Chondrocyte (in vitro differentiated cells): ENCODE data around the gene HPCA. TPM values are rescaled to one million over a fixed set of nuclear protein-coding genes. Genes with fewer than 3 reads are reported as not detected.

Experiments used
- DNase-seq: peaks from one replicate; pipeline ENCODE4 v3.0.0; 2021; ENCODE audit warnings: mixed read lengths, low spot score
- H3K27ac Mint-ChIP-seq: one replicate; pipeline ENCODE4 v1.8.0; 2021; ENCODE audit warnings: mild to moderate bottlenecking, moderate library complexity, mixed read lengths; ENCODE audit not compliant: unreplicated experiment
- H3K27me3 Mint-ChIP-seq: 2 replicates; pipeline ENCODE4 v1.8.0; 2021; ENCODE audit warnings: low read depth, mixed read lengths
- H3K36me3 Mint-ChIP-seq: 2 replicates; pipeline ENCODE4 v1.8.0; 2021; ENCODE audit warnings: low read depth, mixed read lengths
- H3K4me1 Mint-ChIP-seq: 2 replicates; pipeline ENCODE4 v1.8.0; 2021; ENCODE audit warnings: low read depth, mild to moderate bottlenecking, mixed read lengths
- H3K4me3 Mint-ChIP-seq: one replicate; pipeline ENCODE4 v1.8.0; 2021; ENCODE audit warnings: mild to moderate bottlenecking, moderate library complexity, mixed read lengths; ENCODE audit not compliant: unreplicated experiment
- H3K9me3 Mint-ChIP-seq: 2 replicates; pipeline ENCODE4 v1.8.0; 2021; ENCODE audit warnings: low read depth, mixed read lengths
- CTCF ChIP-seq: fragments of 200-600 bp; sonication (generic); IDR thresholded peaks from 2 replicates; pipeline ENCODE4 v1.5.0; 2021; ENCODE audit warnings: antibody characterized with exemption, mild to moderate bottlenecking, moderate library complexity
- total RNA-seq: library from RNA; stranded (reverse); gene quantifications from 3 replicates; pipeline ENCODE4 v1.2.1, GENCODE V29; 2021

The HPCA gene
- total RNA-seq, 1 donor from 2014 or later, result not detected

- Mint-ChIP-seq H3K27me3 (no peaks in the 10 kb centered on the region), H3K36me3 (peaks cover 17% of the 10 kb centered on the region), H3K4me3 (no peak overlapping the region), H3K27ac (no peak overlapping the region), H3K4me1 (no peaks in the 10 kb centered on the region), H3K9me3 (no peaks in the 10 kb centered on the region)
- no peak for TF ChIP-seq CTCF
- no peak for DNase-seq
Measured at GRCh38 chr1:32859915-32860314, 26.4 kb upstream of the HPCA start.

- no peaks in the 10 kb centered on the region for H3K9me3 Mint-ChIP-seq
- DNase-seq, result no peak
- H3K27me3 Mint-ChIP-seq, result no peaks in the 10 kb centered on the region
- H3K27ac Mint-ChIP-seq, result no peak overlapping the region
- no peak overlapping the region for H3K4me3 Mint-ChIP-seq
- TF ChIP-seq CTCF, result no peak
- no peaks in the 10 kb centered on the region for H3K4me1 Mint-ChIP-seq
- H3K36me3 Mint-ChIP-seq, result peaks cover 17% of the 10 kb centered on the region
Measured at GRCh38 chr1:32860566-32860965, 25.7 kb upstream of the HPCA start.

- DNase-seq, result no peak
- Mint-ChIP-seq H3K27me3 (no peaks in the 10 kb centered on the region), H3K27ac (no peak overlapping the region), H3K9me3 (no peaks in the 10 kb centered on the region), H3K4me1 (no peaks in the 10 kb centered on the region), H3K4me3 (no peak overlapping the region), H3K36me3 (peaks cover 10% of the 10 kb centered on the region)
- no peak for TF ChIP-seq CTCF
Measured at GRCh38 chr1:32861904-32862695, 24.2 kb upstream of the HPCA start.

GRCh38 chr1:32863218-32863880 lies 22.9 kb upstream of the HPCA start:
- Mint-ChIP-seq H3K27ac (no peak overlapping the region), H3K36me3 (peaks cover 10% of the 10 kb centered on the region), H3K9me3 (no peaks in the 10 kb centered on the region), H3K4me1 (no peaks in the 10 kb centered on the region), H3K27me3 (no peaks in the 10 kb centered on the region), H3K4me3 (no peak overlapping the region)
- no peak for TF ChIP-seq CTCF
- no peak for DNase-seq

GRCh38 chr1:32863881-32864245 lies 22.4 kb upstream of the HPCA start:
- no peaks in the 10 kb centered on the region for H3K4me1 Mint-ChIP-seq
- no peak for DNase-seq
- no peak for TF ChIP-seq CTCF
- H3K36me3 Mint-ChIP-seq, result peaks cover 10% of the 10 kb centered on the region
- no peaks in the 10 kb centered on the region for H3K9me3 Mint-ChIP-seq
- no peaks in the 10 kb centered on the region for H3K27me3 Mint-ChIP-seq
- no peak overlapping the region for H3K27ac Mint-ChIP-seq
- no peak overlapping the region for H3K4me3 Mint-ChIP-seq
